PC-3 (cell line): Measurements from ENCODE around the gene NUP93. TPM values are rescaled to one million over a fixed set of nuclear protein-coding genes. Genes with fewer than 3 reads are reported as not detected.

ENCODE experiments used
- ATAC-seq: fragments of 200-7000 bp; cut with Tn5 transposase; 2 replicates; pipeline ENCODE4 v1.9.1; 2020; ENCODE audit warnings: mild to moderate bottlenecking, moderate library complexity
- BruUV-seq: library from RNA; stranded (reverse); fragments of 400-500 nt; replicated peaks from 2 replicates; lab custom pipeline; 2021; lab: Mats Ljungman, UMichigan
- CTCF ChIA-PET: fragments of 300-600 bp; sonication (Branson Sonifier 250); formaldehyde crosslinking; loops from one replicate; lab custom pipeline; 2022; ENCODE audit warnings: antibody characterized with exemption; lab: Charles Lee
- POLR2A ChIA-PET: fragments of 300-600 bp; sonication (Branson Sonifier 250); formaldehyde crosslinking; loops from one replicate; lab custom pipeline; 2022; ENCODE audit warnings: antibody characterized with exemption; ENCODE audit not compliant: unreplicated experiment; lab: Charles Lee
- DNase-seq: peaks from one replicate; pipeline ENCODE4 v3.0.0-alpha.2; 2015
- H2AFZ ChIP-seq: fragments of 300-600 bp; sonication (generic); 2 replicates; pipeline ENCODE4 v1.6.0; 2016; ENCODE audit warnings: antibody characterized with exemption, low read length
- H3F3A ChIP-seq: fragments of 300-600 bp; sonication (generic); one replicate; pipeline ENCODE4 v1.6.0; 2017; ENCODE audit warnings: antibody characterized with exemption, low read length, control low read depth, mild to moderate bottlenecking; ENCODE audit not compliant: unreplicated experiment
- H3K27ac ChIP-seq: fragments of 300-600 bp; sonication (generic); 2 replicates; pipeline ENCODE4 v1.5.1; 2016; ENCODE audit warnings: mild to moderate bottlenecking, low read length
- H3K27me3 ChIP-seq: fragments of 300-600 bp; sonication (generic); 2 replicates; pipeline ENCODE4 v1.6.1; 2016; ENCODE audit warnings: low read length, mixed read lengths
- H3K36me3 ChIP-seq: fragments of 300-600 bp; sonication (generic); 2 replicates; pipeline ENCODE4 v1.6.1; 2016; ENCODE audit warnings: low read depth, mixed run types, low read length, mixed read lengths
- H3K4me1 ChIP-seq: fragments of 300-600 bp; sonication (generic); 2 replicates; pipeline ENCODE4 v1.5.1; 2016; ENCODE audit warnings: low read length; ENCODE audit not compliant: insufficient read depth
- H3K4me2 ChIP-seq: fragments of 300-600 bp; sonication (generic); 2 replicates; pipeline ENCODE4 v1.6.0; 2016; ENCODE audit warnings: low read length
- H3K4me3 ChIP-seq: fragments of 300-600 bp; sonication (generic); 2 replicates; pipeline ENCODE4 v1.5.1; 2016; ENCODE audit warnings: mild to moderate bottlenecking, low read length, mixed read lengths
- H3K79me2 ChIP-seq: fragments of 300-600 bp; sonication (generic); 2 replicates; pipeline ENCODE4 v1.6.1; 2017; ENCODE audit warnings: low read length, mixed read lengths
- H3K9ac ChIP-seq: fragments of 300-600 bp; sonication (generic); 2 replicates; pipeline ENCODE4 v1.6.0; 2016; ENCODE audit warnings: mild to moderate bottlenecking, low read length
- H3K9me2 ChIP-seq: fragments of 300-600 bp; sonication (generic); replicated peaks from 2 replicates; pipeline ENCODE4 v1.6.1; 2016; ENCODE audit warnings: mixed run types, low read length, mixed read lengths
- H3K9me3 ChIP-seq: fragments of 300-600 bp; sonication (generic); 2 replicates; pipeline ENCODE4 v1.6.1; 2016; ENCODE audit warnings: low read length, mixed read lengths
- H4K20me1 ChIP-seq: fragments of 300-600 bp; sonication (generic); 2 replicates; pipeline ENCODE4 v1.6.1; 2016; ENCODE audit warnings: low read length, mixed read lengths
- EZH2 ChIP-seq: fragments of 300-600 bp; sonication (generic); IDR thresholded peaks from one replicate; pipeline ENCODE4 v1.6.1; 2017; ENCODE audit warnings: antibody characterized with exemption, mild to moderate bottlenecking, low read length; ENCODE audit not compliant: unreplicated experiment
- EZH2phosphoT487 ChIP-seq: fragments of 300-600 bp; sonication (generic); IDR thresholded peaks from 2 replicates; pipeline ENCODE4 v1.6.1; 2018; ENCODE audit warnings: mild to moderate bottlenecking, antibody characterized with exemption, low read length, borderline replicate concordance
- intact Hi-C: fragments of 100-400 bp; cut with micrococcal nuclease; formaldehyde crosslinking; loops from 2 replicates; pipeline ENCODE4 v1.9.0; 2023
- total RNA-seq: library from RNA; depleted of rRNA; stranded (reverse); fragments of >200 nt; gene quantifications from 2 replicates; pipeline ENCODE4 v1.2.3, GENCODE V29; 2014
- TF ChIP-seq, protein P1 (sequence below): fragments of 300-600 bp; sonication (generic); conservative IDR thresholded peaks from 2 replicates; pipeline ENCODE4 v1.5.1; 2017; ENCODE audit warnings: antibody characterized with exemption, low read depth, mild to moderate bottlenecking, low read length

The NUP93 gene
- total RNA-seq, 1 experiment from 2014 or later = 98.6 TPM

DNA sequence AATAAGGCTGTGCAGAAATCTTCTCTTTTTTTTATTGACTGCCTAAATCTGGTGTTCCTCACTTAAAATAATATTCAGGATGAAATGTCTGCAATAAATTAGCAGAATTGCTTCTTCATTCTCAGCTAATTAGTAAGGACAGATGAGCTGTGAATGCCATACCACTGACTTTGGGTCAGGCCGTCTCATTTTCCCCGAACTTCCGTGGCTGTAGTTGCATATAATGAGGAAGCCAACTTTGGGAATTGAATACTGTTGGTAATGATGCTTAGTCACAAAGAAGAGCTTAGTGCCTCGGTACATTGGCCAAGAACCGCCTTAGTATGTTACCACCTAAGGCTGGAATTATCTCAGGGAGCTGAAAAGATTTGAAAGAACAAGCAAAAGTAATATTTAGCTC is 47.6 kb downstream of the NUP93 start:
- CTCF ChIA-PET = no interaction called here
- Histone ChIP-seq H3K27ac (no peak overlapping the region), H3K9me3 (no peaks in the 10 kb centered on the region), H3K79me2 (peaks cover 48% of the 10 kb centered on the region), H3K36me3 (no peaks in the 10 kb centered on the region), H3F3A (no peaks in the 10 kb centered on the region), H3K4me1 (no peaks in the 10 kb centered on the region), H3K4me2 (no peak overlapping the region), H3K4me3 (no peak overlapping the region), H3K27me3 (no peaks in the 10 kb centered on the region), H2AFZ (no peak overlapping the region), H4K20me1 (0 out of 2 replicates have a peak, but pooled peaks cover 6% of the 10 kb centered on the region), H3K9ac (no peak overlapping the region), H3K9me2 (no peaks in the 10 kb centered on the region)
- POLR2A ChIA-PET = no interaction called here
- TF ChIP-seq, protein P1, sequence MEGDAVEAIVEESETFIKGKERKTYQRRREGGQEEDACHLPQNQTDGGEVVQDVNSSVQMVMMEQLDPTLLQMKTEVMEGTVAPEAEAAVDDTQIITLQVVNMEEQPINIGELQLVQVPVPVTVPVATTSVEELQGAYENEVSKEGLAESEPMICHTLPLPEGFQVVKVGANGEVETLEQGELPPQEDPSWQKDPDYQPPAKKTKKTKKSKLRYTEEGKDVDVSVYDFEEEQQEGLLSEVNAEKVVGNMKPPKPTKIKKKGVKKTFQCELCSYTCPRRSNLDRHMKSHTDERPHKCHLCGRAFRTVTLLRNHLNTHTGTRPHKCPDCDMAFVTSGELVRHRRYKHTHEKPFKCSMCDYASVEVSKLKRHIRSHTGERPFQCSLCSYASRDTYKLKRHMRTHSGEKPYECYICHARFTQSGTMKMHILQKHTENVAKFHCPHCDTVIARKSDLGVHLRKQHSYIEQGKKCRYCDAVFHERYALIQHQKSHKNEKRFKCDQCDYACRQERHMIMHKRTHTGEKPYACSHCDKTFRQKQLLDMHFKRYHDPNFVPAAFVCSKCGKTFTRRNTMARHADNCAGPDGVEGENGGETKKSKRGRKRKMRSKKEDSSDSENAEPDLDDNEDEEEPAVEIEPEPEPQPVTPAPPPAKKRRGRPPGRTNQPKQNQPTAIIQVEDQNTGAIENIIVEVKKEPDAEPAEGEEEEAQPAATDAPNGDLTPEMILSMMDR = no peak
- TF ChIP-seq EZH2phosphoT487 = no peak
- no peak for TF ChIP-seq EZH2
- no peak for DNase-seq
- no peak for ATAC-seq
- BruUV-seq = no TSS peak
- intact Hi-C loops = no loop called here

DNA sequence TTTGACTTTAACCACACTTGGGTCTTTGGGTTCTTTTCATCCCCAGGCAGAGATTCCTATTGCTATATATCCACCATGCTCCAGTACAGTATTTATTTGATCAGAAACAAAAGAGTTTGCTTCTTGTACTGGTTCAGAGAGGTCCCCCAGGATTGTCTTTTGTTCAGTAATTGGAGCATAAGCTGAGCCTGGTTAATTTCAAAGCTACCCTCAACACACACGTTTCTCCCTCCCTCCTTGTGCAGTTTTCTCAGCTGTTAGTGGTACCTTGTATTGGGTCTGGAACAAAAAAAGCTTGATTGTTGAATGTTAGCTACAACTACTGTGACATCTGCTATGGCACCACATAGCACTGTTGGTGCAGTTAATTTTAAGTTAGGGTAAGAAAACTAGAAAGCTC is 50.0 kb downstream of the NUP93 start:
- no peak for DNase-seq
- Histone ChIP-seq H3K27ac (no peak overlapping the region), H3K4me1 (no peaks in the 10 kb centered on the region), H3K9me2 (no peaks in the 10 kb centered on the region), H3F3A (no peaks in the 10 kb centered on the region), H3K9ac (no peak overlapping the region), H3K27me3 (no peaks in the 10 kb centered on the region), H3K36me3 (no peaks in the 10 kb centered on the region), H2AFZ (no peak overlapping the region), H3K4me3 (no peak overlapping the region), H3K79me2 (peaks cover 46% of the 10 kb centered on the region), H3K4me2 (no peak overlapping the region), H4K20me1 (0 out of 2 replicates have a peak, but pooled peaks cover 6% of the 10 kb centered on the region), H3K9me3 (no peaks in the 10 kb centered on the region)
- TF ChIP-seq, protein P1 = no peak
- TF ChIP-seq EZH2phosphoT487 (no peak), EZH2 (no peak)
- ATAC-seq = no peak
- no TSS peak for BruUV-seq
- intact Hi-C loops = no loop called here
- ChIA-PET CTCF (no interaction called here), POLR2A (no interaction called here)

DNA sequence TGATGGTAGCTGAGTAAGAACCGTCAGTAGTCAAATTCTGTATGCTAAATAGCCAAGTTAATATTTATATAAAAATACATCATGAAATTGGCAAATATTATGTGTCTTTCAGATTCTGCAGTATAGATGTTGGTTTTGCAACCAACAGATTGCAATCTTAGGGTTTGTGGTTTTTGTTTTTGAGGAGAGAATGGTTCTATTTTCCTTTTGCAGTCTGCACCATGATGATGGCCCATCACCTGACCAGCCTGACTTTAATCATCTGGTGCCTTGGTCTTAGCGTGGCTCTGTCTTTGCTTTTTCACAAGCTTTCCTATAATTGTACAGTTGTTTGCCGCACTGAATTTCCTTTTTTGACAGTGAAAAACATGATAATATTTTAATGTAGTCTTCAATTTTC is 50.7 kb downstream of the NUP93 start:
- POLR2A ChIA-PET = no interaction called here
- no TSS peak for BruUV-seq
- Histone ChIP-seq H3F3A (no peaks in the 10 kb centered on the region), H3K36me3 (no peaks in the 10 kb centered on the region), H3K9ac (no peak overlapping the region), H3K4me2 (no peak overlapping the region), H3K4me1 (no peaks in the 10 kb centered on the region), H3K27ac (no peak overlapping the region), H3K9me3 (no peaks in the 10 kb centered on the region), H3K27me3 (no peaks in the 10 kb centered on the region), H3K9me2 (no peaks in the 10 kb centered on the region), H3K79me2 (peaks cover 47% of the 10 kb centered on the region), H2AFZ (no peak overlapping the region), H4K20me1 (0 out of 2 replicates have a peak, but pooled peaks cover 6% of the 10 kb centered on the region), H3K4me3 (no peak overlapping the region)
- no peak for ATAC-seq
- CTCF ChIA-PET = no interaction called here
- intact Hi-C loops = no loop called here
- no peak for DNase-seq
- TF ChIP-seq, protein P1 = no peak
- TF ChIP-seq EZH2phosphoT487 (no peak), EZH2 (no peak)
